HepG2 (cell line): ENCODE results near the gene AKAP8L. TPM values are rescaled to one million over a fixed set of nuclear protein-coding genes. Genes with fewer than 3 reads are reported as not detected.

ENCODE experiments used
- ATAC-seq: fragments of 200-7000 bp; cut with Tn5 transposase; 3 replicates; pipeline ENCODE4 v1.9.1; 2020; ENCODE audit warnings: mild to moderate bottlenecking, moderate library complexity
- BruUV-seq: library from RNA; stranded (reverse); fragments of 400-500 nt; replicated peaks from 2 replicates; lab custom pipeline; 2021; lab: Mats Ljungman, UMichigan
- CTCF ChIA-PET: fragments of 300-600 bp; formaldehyde crosslinking; extraction: SDS; loops from one replicate; lab custom pipeline; 2021; ENCODE audit warnings: low total read pairs, inconsistent platforms, low intra/inter-chr PET ratio; lab: Yijun Ruan, JAX
- POLR2A ChIA-PET: fragments of 350-600 bp; sonication (Branson Sonifier 250); formaldehyde crosslinking; loops from one replicate; lab custom pipeline; 2020; ENCODE audit warnings: antibody characterized with exemption, inconsistent platforms; lab: Yijun Ruan, JAX
- DNase-seq: peaks from one replicate; pipeline ENCODE4 v3.0.0-alpha.2; 2015; ENCODE audit warnings: low spot score
- FAIRE-seq: peaks from 3 replicates; lab custom pipeline; 2011; peaks lifted over from hg19 to GRCh38; lab: Jason Lieb, UNC
- H2AFZ ChIP-seq: one replicate; pipeline ENCODE4 v1.6.1; 2011; ENCODE audit warnings: low read length, inconsistent platforms
- H3K27ac ChIP-seq: fragments of 300-600 bp; 3 replicates; pipeline ENCODE4 v1.8.0; 2011; ENCODE audit warnings: mixed run types, mild to moderate bottlenecking, mixed read lengths, low read length, inconsistent platforms; ENCODE audit not compliant: insufficient read depth; ENCODE audit errors: extremely low read length
- H3K27me3 ChIP-seq, 2 experiments: fragments of 200-600 bp in 1 of 2; 2 replicates in 1 of 2; 3 replicates in 1 of 2; pipeline versions ENCODE4 v1.6.0 to v1.8.0; 2011; ENCODE audit warnings: low read length in 2 of 2, mild to moderate bottlenecking in 2 of 2, moderate library complexity in 2 of 2, inconsistent platforms in 1 of 2; ENCODE audit not compliant: insufficient read depth in 2 of 2, control insufficient read depth in 1 of 2
- H3K36me3 ChIP-seq, 2 experiments: fragments of 200-600 bp in 1 of 2; replicated peaks in 1 of 2; 2 replicates in 1 of 2; 3 replicates in 1 of 2; pipeline versions ENCODE4 v1.5.1 to v1.8.0; 2011; ENCODE audit warnings: low read length in 2 of 2, inconsistent platforms in 1 of 2; ENCODE audit not compliant: insufficient read depth in 2 of 2, control insufficient read depth in 1 of 2
- H3K4me1 ChIP-seq: 2 replicates; pipeline ENCODE4 v1.5.1; 2012; ENCODE audit warnings: low read length, inconsistent platforms; ENCODE audit not compliant: insufficient read depth
- H3K4me2 ChIP-seq: 2 replicates; pipeline ENCODE4 v1.6.0; 2011; ENCODE audit warnings: low read depth, low read length, inconsistent platforms
- H3K4me3 ChIP-seq, 3 experiments: fragments of 200-600 bp in 1 of 3; sonication (generic), shearing (Covaris generic) in 1 of 3; replicated peaks in 1 of 3; 2 replicates each; pipeline ENCODE4 v1.5.1; 2011 to 2016; ENCODE audit warnings: low read length in 3 of 3, inconsistent platforms in 2 of 3, low read depth in 2 of 3, mild to moderate bottlenecking in 2 of 3, control low read depth in 1 of 3, mixed read lengths in 1 of 3; ENCODE audit not compliant: insufficient read depth in 1 of 3
- H3K79me2 ChIP-seq: one replicate; pipeline ENCODE4 v1.6.1; 2011; ENCODE audit warnings: low read length, inconsistent platforms; ENCODE audit not compliant: insufficient read depth
- H3K9ac ChIP-seq: 2 replicates; pipeline ENCODE4 v1.6.0; 2011; ENCODE audit warnings: mild to moderate bottlenecking, low read depth, low read length, inconsistent platforms; ENCODE audit not compliant: insufficient read depth
- H3K9me3 ChIP-seq: 2 replicates; pipeline ENCODE4 v1.5.1; 2012; ENCODE audit warnings: mild to moderate bottlenecking, low read length
- H4K20me1 ChIP-seq: 2 replicates; pipeline ENCODE4 v1.6.0; 2011; ENCODE audit warnings: inconsistent platforms, mild to moderate bottlenecking, low read length, moderate library complexity; ENCODE audit not compliant: insufficient read depth
- TFDP2 ChIP-seq: sonication (generic); formaldehyde crosslinking; IDR thresholded peaks from 2 replicates; pipeline ENCODE4 v1.4.0; 2020; ENCODE audit warnings: missing genetic modification reagents
- WGBS: methylation state at CpG from one replicate; pipeline ENCODE4 v1.1.6; 2017; ENCODE audit warnings: low lambda C conversion rate; 5-methylcytosine and 5-hydroxymethylcytosine counted together
- in situ Hi-C: cut with HindIII; loops from 2 replicates; pipeline ENCODE4 v1.10.0; 2017; ENCODE audit warnings: low pct_unique_long_range_greater_than_20kb; ENCODE audit not compliant: extremely low pct_ligation_motif_present
- intact Hi-C: fragments of 100-400 bp; cut with micrococcal nuclease; formaldehyde crosslinking; loops from one replicate; pipeline ENCODE4 v1.10.0; 2022; ENCODE audit not compliant: unreplicated experiment
- polyA plus RNA-seq, 8 experiments: library from polyadenylated mRNA; depleted of rRNA in 3 of 8; stranded (reverse) in 7 of 8; unstranded in 1 of 8; fragments of >200 nt; fragmentation: Illumina TruSeq in 4 of 8; extraction: Trizol in 4 of 8; gene quantifications; 2 replicates each; pipeline versions ENCODE4 v1.2.1 to v1.2.3, GENCODE V29; 2011 to 2016; ENCODE audit warnings: low read depth in 4 of 8, missing spikeins in 1 of 8, mixed read lengths in 1 of 8; ENCODE audit not compliant: insufficient read depth in 1 of 8
- total RNA-seq, 5 experiments: library from RNA; depleted of rRNA; stranded (reverse); fragments of >200 nt; fragmentation: Illumina TruSeq; extraction: Trizol; gene quantifications; 2 replicates each; pipeline ENCODE4 v1.2.3, GENCODE V29; 2016; ENCODE audit warnings: low read depth in 1 of 5
- TF ChIP-seq, protein P1 (sequence below): sonication (generic); formaldehyde crosslinking; IDR thresholded peaks from 2 replicates; pipeline ENCODE4 v1.4.0; 2020; ENCODE audit warnings: low read depth, missing genetic modification reagents

AKAP8L gene
- total and polyA plus RNA-seq, 2 of the 13 experiments (the other 11 are each of a cell fraction or from before 2014, with no cell fraction given), result 48.2 to 49.6 TPM

DNA sequence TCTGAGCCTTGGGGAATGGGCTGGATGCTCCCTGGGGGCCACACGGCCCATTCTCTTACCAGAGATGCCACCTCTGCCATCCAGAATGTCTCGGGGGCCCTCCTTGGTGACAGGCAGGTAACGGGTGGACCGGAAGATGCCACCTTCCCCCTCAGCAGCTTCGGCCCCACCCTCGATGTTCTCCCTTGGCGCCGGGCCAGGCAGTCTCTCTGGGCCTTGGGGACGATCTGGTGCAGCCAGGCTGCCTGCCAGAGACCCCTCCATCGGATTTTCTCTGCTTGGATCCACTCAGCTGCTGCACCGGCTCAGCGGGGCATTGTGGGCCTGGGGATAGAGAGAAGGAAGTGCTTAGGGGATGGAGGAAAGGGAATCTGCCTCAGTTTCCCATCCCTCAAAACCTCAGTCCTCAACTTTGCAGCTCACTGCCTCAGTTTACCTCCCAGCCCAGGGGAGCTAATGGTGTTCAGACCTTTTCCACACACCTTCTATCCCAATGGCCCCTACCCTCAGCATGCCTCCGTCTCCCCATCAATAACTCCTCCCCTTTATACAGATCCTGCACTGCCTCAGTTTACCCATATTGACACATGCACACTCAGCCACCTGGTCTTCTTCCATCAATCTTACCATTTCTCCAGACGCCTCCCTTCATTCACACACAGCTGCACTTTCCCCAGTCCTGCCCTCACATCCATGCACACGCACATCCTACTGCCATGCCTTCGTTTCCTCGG is 29.4 kb upstream of the AKAP8L start (continued):
- TF ChIP-seq, protein P1, sequence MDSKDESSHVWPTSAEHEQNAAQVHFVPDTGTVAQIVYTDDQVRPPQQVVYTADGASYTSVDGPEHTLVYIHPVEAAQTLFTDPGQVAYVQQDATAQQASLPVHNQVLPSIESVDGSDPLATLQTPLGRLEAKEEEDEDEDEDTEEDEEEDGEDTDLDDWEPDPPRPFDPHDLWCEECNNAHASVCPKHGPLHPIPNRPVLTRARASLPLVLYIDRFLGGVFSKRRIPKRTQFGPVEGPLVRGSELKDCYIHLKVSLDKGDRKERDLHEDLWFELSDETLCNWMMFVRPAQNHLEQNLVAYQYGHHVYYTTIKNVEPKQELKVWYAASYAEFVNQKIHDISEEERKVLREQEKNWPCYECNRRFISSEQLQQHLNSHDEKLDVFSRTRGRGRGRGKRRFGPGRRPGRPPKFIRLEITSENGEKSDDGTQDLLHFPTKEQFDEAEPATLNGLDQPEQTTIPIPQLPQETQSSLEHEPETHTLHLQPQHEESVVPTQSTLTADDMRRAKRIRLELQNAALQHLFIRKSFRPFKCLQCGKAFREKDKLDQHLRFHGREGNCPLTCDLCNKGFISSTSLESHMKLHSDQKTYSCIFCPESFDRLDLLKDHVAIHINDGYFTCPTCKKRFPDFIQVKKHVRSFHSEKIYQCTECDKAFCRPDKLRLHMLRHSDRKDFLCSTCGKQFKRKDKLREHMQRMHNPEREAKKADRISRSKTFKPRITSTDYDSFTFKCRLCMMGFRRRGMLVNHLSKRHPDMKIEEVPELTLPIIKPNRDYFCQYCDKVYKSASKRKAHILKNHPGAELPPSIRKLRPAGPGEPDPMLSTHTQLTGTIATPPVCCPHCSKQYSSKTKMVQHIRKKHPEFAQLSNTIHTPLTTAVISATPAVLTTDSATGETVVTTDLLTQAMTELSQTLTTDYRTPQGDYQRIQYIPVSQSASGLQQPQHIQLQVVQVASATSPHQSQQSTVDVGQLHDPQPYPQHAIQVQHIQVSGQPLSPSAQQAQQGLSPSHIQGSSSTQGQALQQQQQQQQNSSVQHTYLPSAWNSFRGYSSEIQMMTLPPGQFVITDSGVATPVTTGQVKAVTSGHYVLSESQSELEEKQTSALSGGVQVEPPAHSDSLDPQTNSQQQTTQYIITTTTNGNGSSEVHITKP (CRISPR knock-in tag), result no peak
- TF ChIP-seq, all 625 proteins: peak for 0

DNA sequence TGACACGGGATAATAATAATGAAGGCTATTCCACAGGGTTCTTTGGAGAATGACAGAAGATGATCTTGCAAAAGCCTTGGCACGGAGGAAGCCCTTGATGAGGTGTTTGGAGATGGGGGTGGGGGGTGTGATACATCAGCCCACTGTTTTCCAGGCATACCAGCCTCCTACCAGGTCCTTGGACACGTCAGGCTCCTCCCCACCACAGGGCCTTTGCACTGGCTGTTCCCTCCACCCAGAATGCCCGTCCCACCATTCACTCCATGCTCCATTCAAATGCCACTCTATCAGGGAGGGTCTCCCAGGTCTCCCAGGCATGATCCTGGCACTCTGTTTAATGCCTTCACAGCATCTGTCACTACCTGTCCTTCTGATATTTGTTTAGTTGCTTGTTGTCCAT is 28.3 kb upstream of the AKAP8L start:
- Histone ChIP-seq H3K36me3 (no peaks in the 10 kb centered on the region), H3K9me3 (no peaks in the 10 kb centered on the region), H3K4me2 (no peak overlapping the region), H3K79me2 (no peaks in the 10 kb centered on the region), H3K27me3 (no peaks in the 10 kb centered on the region), H3K27ac (no peak overlapping the region), H3K4me1 (peaks cover 21% of the 10 kb centered on the region), H4K20me1 (no peaks in the 10 kb centered on the region), H2AFZ (no peak overlapping the region), H3K9ac (no peak overlapping the region), H3K4me3 (no peak overlapping the region)
- DNase-seq, result no peak
- intact Hi-C loops (no loop called here), in situ Hi-C loops (no loop called here)
- no peak for FAIRE-seq
- WGBS, result 79% methylated on average over 4 of the region's 4 CpGs
- ATAC-seq, result no peak
- POLR2A ChIA-PET, result no interaction called here
- TF ChIP-seq TFDP2 (CRISPR knock-in tag), result no peak
- CTCF ChIA-PET, result no interaction called here
- no TSS peak for BruUV-seq
